GM12872 (cell line): Measurements from ENCODE around the gene ANKRD33B.

ENCODE experiments used
- CTCF ChIP-seq: IDR thresholded peaks from 3 replicates; pipeline ENCODE4 v1.5.1; 2011; ENCODE audit warnings: low read depth, mild to moderate bottlenecking, low read length, moderate library complexity; ENCODE audit not compliant: insufficient read depth

ANKRD33B gene

GRCh38 chr5:10654566-10654965 is 90.7 kb downstream of the ANKRD33B start:
- no peak for TF ChIP-seq CTCF

GRCh38 chr5:10655161-10655971 is 91.5 kb downstream of the ANKRD33B start:
- TF ChIP-seq CTCF, result no peak

- TF ChIP-seq CTCF, result no peak
Measured at GRCh38 chr5:10655972-10656830, 92.3 kb downstream of the ANKRD33B start.

GRCh38 chr5:10658265-10658664 is 94.4 kb downstream of the ANKRD33B start:
- no peak for TF ChIP-seq CTCF

- TF ChIP-seq CTCF, result no peak
Measured at GRCh38 chr5:10660135-10660534, 96.3 kb downstream of the ANKRD33B start.

GRCh38 chr5:10660720-10661387 is 97.0 kb downstream of the ANKRD33B start:
- TF ChIP-seq CTCF, result no peak

- no peak for TF ChIP-seq CTCF
Measured at GRCh38 chr5:10661401-10661800, 97.5 kb downstream of the ANKRD33B start.
